Mammary microvascular endothelial cell (primary cell): ENCODE measurements around the gene RCAN3. TPM values are rescaled to one million over a fixed set of nuclear protein-coding genes. Genes with fewer than 3 reads are reported as not detected.

ENCODE experiments used
- total RNA-seq: library from RNA; depleted of rRNA; stranded (reverse); fragments of >200 nt; gene quantifications from 2 replicates; pipeline ENCODE4 v1.2.3, GENCODE V29; 2015

RCAN3 gene
- total RNA-seq: 4.6 and 4.7 TPM in 2 replicates

GRCh38 chr1:24502709-24503058 lies at the start of gene RCAN3:
Gene RCAN3, plus strand, starts transcription at chr1:24502836. Its CDS starts 11,537 bp downstream, at chr1:24514373.

GRCh38 chr1:24555591-24556413 lies 53.2 kb downstream of the RCAN3 start, which contains the start of gene NCMAP:
Gene NCMAP, plus strand, starts transcription at chr1:24556087. Its CDS starts 39,344 bp downstream, at chr1:24595431.

Other genes with a start within 250 kb of the RCAN3 start
- gene GRHL3, start 183.5 kb upstream of the RCAN3 start, total RNA-seq: 0.10 and 0.53 TPM in 2 replicates
- 6.2 and 9.1 TPM in 2 replicates for gene STPG1, start 89.1 kb upstream of the RCAN3 start, total RNA-seq
- 20.5 and 23.2 TPM in 2 replicates for gene NIPAL3, start 87.0 kb upstream of the RCAN3 start, total RNA-seq
- not detected in 2 replicates for gene NCMAP, start 53.3 kb downstream of the RCAN3 start, total RNA-seq
- 39.2 and 65.4 TPM in 2 replicates for gene SRRM1, start 140.5 kb downstream of the RCAN3 start, total RNA-seq
- 614 and 615 TPM in 2 replicates for gene CLIC4, start 242.6 kb downstream of the RCAN3 start, total RNA-seq